Mammary epithelial cell (primary cell): ENCODE results near the gene FGF1.

Experiments
- EZH2 ChIP-seq: IDR thresholded peaks from 2 replicates; pipeline ENCODE4 v1.6.1; 2012; ENCODE audit warnings: low read length, inconsistent platforms, borderline replicate concordance
- TF ChIP-seq, protein P1 (sequence below), 2 donors: IDR thresholded peaks in 1 of 2; conservative IDR thresholded peaks in 1 of 2; 2 replicates each; pipeline ENCODE4 v1.5.1; 2011 to 2012; ENCODE audit warnings: inconsistent platforms in 2 of 2, low read length in 2 of 2, mild to moderate bottlenecking in 2 of 2, control low read depth in 1 of 2, low read depth in 1 of 2; ENCODE audit not compliant: insufficient read depth in 1 of 2; ENCODE audit errors: extremely low read depth in 1 of 2

DNA sequence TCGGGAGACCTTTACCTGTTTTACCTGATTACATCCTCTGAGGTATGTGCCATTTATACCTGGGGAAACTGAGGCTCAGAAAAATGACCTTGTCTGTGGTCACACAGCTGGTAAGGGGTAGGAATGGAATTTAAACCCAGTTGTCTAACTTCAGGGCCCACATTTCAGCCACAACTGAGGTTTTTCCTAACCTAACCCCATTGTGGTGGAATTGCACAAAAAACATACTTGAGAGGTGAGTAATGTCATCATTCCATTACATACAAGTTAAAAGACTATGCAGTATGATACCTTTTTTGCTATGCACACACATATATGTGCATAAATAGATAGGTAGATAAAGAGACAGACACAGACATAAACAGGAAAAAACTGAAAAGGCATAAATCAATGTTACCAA is 14.1 kb downstream of the FGF1 start:
- TF ChIP-seq, protein P1, sequence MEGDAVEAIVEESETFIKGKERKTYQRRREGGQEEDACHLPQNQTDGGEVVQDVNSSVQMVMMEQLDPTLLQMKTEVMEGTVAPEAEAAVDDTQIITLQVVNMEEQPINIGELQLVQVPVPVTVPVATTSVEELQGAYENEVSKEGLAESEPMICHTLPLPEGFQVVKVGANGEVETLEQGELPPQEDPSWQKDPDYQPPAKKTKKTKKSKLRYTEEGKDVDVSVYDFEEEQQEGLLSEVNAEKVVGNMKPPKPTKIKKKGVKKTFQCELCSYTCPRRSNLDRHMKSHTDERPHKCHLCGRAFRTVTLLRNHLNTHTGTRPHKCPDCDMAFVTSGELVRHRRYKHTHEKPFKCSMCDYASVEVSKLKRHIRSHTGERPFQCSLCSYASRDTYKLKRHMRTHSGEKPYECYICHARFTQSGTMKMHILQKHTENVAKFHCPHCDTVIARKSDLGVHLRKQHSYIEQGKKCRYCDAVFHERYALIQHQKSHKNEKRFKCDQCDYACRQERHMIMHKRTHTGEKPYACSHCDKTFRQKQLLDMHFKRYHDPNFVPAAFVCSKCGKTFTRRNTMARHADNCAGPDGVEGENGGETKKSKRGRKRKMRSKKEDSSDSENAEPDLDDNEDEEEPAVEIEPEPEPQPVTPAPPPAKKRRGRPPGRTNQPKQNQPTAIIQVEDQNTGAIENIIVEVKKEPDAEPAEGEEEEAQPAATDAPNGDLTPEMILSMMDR (conservative IDR thresholded peaks at IDR 0.05 in 1 of 2, IDR thresholded peaks at IDR 0.05 in 1 of 2; ENCODE audit: extremely low read depth in 1 of 2, insufficient read depth in 1 of 2, low read depth in 1 of 2, low read length in 2 of 2): no peak
- TF ChIP-seq EZH2: no peak
